ENCODE measurements around the gene CD200R1. TPM values are rescaled to one million over a fixed set of nuclear protein-coding genes. Genes with fewer than 3 reads are reported as not detected.
"Not testable (repeated sequence)": the region's sequence is repeated elsewhere in the genome, so short reads cannot be mapped to it uniquely, and the experiment has no call there.

The CD200R1 gene
- total RNA-seq, 2 donors from 2014 or later: 1.3 to 2.2 TPM

- DNase-seq (ENCODE audit: low spot score): no peak
- intact Hi-C loops (cut with DNase I): loop anchor here in 1 of 2 donors (5.0 kb wide), 1 partner anchor 337 kb away; the partner anchor contains the start of gene CCDC80
Observed at GRCh38 chr3:112979244-112979832, 4.4 kb upstream of the CD200R1 start.

DNA sequence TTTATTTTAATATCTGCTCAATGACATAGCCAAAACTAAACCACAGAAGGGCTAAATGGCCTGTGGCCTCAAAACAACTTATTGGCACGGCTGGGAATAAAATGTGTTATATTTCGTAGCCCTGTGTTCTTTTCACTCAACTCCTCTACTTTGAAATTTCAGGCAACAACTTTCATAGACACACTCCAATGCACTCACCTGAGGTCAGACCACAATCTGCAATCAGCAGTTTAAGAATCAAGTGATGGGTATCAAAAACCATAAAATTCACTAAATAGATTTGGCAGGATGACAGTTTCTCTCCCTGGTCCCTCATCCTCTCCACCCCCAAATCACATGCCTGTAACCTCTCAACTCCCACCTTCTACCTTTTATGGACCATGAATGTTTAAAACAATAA is 2.0 kb upstream of the CD200R1 start:
- DNase-seq (ENCODE audit: low spot score): no peak
- intact Hi-C loops (cut with DNase I): loop anchor here in 1 of 2 donors (5.0 kb wide), 1 partner anchor 335 kb away; the partner anchor contains the start of gene CCDC80

DNA sequence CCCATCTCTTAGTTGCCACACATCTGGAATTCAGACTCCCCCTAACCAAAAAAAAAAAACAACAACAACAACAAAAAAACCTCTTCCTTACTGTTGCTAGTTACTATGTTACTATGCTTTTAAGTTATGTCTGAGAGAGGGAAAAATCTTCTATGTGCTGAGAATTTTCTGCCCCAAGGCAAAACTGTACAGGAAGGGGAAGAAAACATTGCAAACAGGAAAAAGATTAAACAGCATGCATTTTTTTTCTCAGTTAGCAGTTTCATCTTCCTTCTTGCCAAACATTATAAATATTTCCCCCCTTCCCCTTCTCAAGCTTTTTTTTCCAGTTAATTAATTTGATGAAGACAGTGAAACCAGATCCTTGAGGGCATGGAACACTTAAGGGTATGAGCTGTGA is 1.1 kb upstream of the CD200R1 start:
- intact Hi-C loops (cut with DNase I): loop anchor here in 1 of 2 donors (5.0 kb wide), 1 partner anchor 334 kb away; the partner anchor contains the start of gene CCDC80
- no peak for DNase-seq (ENCODE audit: low spot score)

- intact Hi-C loops (cut with DNase I): no loop called here
Observed at GRCh38 chr3:112974178-112974517, 755 bp downstream of the CD200R1 start.

GRCh38 chr3:112973325-112974177 is 1.4 kb downstream of the CD200R1 start:
- intact Hi-C loops (cut with DNase I): no loop called here
- DNase-seq (ENCODE audit: low spot score): no peak

More at GRCh38 chr3:112974178-112974517, 755 bp downstream of the CD200R1 start:
- DNase-seq (ENCODE audit: low spot score): no peak

- intact Hi-C loops (cut with DNase I): no loop called here
- no peak for DNase-seq (ENCODE audit: low spot score)
Observed at GRCh38 chr3:112972158-112972557, 2.7 kb downstream of the CD200R1 start.

DNA sequence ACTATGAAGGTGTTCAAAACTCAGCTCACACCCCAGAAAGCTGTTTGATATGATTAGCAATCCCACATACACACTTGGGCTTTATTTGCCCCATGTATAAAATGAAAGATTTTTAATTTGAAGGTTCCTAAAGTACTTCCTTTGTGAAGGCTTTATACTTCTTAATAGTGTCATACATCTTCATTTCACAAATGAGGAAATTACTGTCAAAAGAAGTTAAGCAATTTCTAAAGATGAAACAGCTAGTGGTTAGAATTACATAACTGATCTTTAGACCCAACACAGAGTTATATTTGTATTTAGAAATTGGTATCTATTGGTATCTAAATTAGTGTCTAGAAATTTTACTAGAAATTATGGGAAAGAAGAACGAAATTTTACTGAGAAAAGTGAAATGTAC is 7.1 kb downstream of the CD200R1 start:
- intact Hi-C loops (cut with DNase I): no loop called here
- DNase-seq (ENCODE audit: low spot score): no peak

DNA sequence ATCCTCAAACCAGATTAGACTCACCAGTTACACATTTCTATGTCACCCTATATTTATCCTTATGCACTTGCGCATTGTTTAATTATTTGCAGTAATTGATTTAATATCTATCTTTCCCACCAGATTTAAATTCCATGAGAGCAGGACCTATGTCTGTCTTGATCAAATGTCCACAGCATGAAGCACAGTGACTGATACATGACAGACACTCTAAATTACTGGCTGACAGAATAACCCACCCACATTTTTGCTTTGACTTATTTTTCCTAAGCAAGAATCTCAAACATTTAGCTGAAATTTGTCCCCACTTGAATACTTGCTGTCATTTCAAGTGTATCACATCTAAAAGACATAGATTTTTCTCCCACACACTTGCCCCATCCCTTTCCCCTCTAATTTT is 7.5 kb downstream of the CD200R1 start:
- intact Hi-C loops (cut with DNase I): no loop called here
- DNase-seq (ENCODE audit: low spot score): no peak

DNA sequence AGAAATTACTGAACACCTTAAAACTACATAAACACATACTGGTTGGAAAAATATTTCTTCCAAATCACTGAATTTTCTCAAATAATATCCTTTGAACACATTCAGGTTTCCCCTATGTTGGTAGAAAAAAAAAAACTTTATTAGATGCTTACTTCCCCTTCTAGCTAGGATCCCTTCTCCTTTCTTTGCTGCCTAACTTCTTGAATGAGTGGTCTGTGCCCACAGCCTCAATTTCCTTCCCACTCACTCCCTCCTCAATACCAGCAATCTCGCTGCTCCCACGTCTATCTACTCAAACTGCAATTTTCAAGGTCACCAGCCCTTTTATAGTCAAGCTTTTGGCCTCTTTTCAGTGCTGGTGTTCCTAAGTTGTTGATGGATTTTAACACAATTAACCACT is 8.3 kb downstream of the CD200R1 start:
- intact Hi-C loops (cut with DNase I): no loop called here

DNA sequence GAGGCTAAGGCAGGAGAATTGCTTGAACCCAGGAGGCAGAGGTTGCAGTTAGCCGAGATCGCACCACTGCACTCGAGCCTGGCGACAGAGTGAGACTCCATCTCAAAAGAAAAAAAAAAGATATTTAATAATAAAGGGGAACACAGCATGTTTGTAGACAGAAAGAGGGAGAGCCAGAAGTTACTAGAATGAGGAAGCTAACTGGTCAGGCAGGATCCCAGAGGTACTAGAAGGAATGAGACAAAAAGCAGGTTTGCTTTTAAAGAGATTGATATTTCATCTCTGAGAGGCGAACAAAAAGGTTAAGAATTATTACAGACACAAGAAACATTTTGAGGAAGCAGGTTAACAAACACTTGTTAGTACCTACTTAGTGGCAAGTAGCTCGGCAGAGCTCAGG is 9.2 kb downstream of the CD200R1 start:
- DNase-seq (ENCODE audit: low spot score): no peak
- intact Hi-C loops (cut with DNase I): no loop called here

More for the DNA sequence above, 8.3 kb downstream of the CD200R1 start:
- no peak for DNase-seq (ENCODE audit: low spot score)

DNA sequence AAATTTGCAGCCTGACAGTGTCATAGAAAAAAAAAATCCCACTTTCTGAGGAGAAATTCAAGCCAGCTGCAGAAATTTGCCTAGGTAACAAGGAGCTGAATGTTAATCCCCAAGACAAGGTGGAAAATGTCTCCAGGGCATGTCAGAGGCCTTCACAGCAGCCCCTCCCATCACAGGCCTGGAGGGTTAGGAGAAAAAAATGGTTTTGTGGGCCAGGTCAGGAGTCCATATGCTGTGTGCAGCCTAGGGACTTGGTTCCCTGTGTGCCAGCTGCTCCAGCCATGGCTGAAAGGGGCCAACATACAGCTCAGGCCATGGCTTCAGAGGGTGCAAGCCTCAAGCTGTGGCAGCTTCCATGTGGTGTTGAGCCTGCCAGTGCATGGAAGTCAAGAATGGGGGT is 11.2 kb downstream of the CD200R1 start:
- DNase-seq (ENCODE audit: low spot score): no peak
- intact Hi-C loops (cut with DNase I): no loop called here

GRCh38 chr3:112958811-112959560 is 15.9 kb downstream of the CD200R1 start:
- no peak for DNase-seq (ENCODE audit: low spot score)
- intact Hi-C loops (cut with DNase I): no loop called here

GRCh38 chr3:112956351-112956750 is 18.6 kb downstream of the CD200R1 start:
- intact Hi-C loops (cut with DNase I): no loop called here

DNA sequence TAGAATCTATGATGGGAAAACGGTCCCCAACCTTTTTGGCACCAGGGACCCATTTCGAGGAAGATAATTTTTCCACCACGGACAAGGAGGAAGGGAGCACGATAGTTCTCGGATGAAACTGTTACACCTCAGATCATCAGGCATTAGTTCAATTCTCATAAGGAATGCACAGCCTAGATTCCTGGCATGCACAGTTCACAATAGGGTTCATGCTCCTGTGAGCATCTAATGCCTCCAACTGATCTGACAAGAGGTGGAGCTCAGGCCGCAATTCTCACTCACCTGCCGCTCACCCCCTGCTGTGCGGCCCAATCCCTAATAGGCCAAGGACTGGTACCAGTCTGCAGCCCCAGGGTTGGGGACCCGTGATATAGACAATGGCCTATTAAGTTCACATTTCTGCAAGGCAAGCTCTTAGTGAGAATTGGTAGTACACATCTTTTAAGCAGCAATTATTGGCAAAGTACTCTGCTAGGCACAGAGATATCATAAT is 26.5 kb downstream of the CD200R1 start:
- DNase-seq (ENCODE audit: low spot score): no peak
- intact Hi-C loops (cut with DNase I): loop anchor here in 1 of 2 donors (1.0 kb wide), 1 partner anchor 9 kb away; no protein-coding TSS in a partner anchor

More at GRCh38 chr3:112956351-112956750, 18.6 kb downstream of the CD200R1 start:
- DNase-seq (ENCODE audit: low spot score): no peak

GRCh38 chr3:112931736-112932521 is 43.0 kb downstream of the CD200R1 start:
- intact Hi-C loops (cut with DNase I): no loop called here
- DNase-seq (ENCODE audit: low spot score): peak; percentile 65

- no peak for DNase-seq (ENCODE audit: low spot score)
- intact Hi-C loops (cut with DNase I): no loop called here
Observed at GRCh38 chr3:112930771-112931170, 44.1 kb downstream of the CD200R1 start.

DNA sequence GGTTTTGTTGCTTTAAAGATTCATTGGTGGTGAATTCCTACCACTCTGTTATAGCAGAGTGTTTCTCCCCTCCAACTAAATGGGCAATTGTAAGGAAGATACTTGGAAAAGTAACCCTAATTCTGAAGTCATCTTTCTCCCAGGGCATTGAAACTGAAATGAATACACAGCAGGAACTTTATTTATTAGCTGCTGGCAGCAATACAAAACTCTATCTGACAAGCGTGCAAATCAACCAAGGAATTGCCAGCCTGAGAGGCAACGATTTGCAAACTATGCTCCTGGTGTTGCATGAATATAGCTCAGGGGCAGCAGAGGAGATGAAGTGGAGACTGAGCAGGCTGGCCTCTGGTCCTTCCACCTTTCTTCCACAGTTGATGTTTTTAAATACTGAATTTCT is 48.9 kb downstream of the CD200R1 start:
- intact Hi-C loops (cut with DNase I): no loop called here
- DNase-seq (ENCODE audit: low spot score): no peak

DNA sequence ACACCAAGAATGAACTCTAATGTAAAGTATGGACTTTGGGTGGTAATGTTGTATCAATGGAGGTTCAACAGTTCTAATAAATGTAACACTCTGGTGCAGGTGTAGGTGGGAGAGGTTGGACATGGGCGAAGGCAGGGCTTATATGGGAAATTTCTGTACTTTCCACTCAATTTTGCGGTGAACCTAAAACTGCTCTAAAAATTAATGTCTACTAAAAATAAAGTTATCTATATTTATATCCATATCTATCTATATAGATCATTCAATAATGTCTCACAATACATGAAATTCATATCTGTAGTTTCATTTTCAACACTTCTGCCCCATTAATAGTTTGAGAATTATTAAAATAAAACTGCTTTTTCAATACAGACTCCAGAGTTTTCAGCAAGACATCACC is 49.3 kb downstream of the CD200R1 start:
- no peak for DNase-seq (ENCODE audit: low spot score)
- intact Hi-C loops (cut with DNase I): no loop called here

- DNase-seq (ENCODE audit: low spot score); intact Hi-C loops (cut with DNase I): not testable (repeated sequence)
Observed at GRCh38 chr3:112919541-112919940, 55.4 kb downstream of the CD200R1 start.

Measured in posterior vena cava (tissue), 2 donors.